ENCODE data around the gene MFSD2B.

DNA sequence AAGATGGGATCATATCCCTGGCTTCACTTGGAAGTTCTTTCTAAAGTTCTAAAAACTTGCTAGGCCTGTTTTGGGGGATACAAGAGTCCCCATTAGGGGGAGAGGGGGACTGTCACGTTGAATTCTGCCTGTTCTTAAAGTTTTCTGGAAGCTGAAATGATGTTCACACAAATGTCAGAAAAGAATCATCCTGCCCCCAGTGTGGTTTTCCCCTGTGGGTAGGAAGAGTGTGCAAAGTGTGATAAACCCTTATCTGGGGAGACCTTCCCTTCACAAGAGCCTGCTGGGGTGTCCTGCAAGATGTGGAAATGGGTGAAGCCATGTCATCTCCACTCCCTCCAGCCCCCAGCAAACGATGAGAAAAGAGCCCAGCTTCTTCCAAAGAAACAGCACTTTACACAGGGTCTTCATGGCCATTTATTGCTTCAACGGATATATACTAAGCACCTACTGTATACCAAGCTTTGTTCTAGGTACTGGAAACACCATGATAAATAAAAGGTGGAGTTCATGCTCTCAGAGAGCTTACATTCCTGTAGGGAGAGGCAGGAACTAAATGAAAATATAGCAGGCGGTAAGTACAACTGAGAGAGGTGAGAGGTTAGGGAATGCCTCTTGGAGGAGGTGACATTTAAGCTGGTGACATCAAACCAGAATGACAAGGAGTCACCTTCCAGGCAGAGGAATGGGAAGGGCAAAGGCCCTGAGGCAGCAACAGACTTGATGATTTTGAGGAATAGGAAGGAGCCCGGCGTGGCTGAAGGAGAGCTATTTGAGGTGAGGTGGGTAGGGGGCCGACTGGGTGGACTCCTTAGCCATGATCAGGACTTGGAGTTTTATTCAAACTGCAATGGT, 1.6 kb downstream of the MFSD2B start:
- TF ChIP-seq, protein P1, sequence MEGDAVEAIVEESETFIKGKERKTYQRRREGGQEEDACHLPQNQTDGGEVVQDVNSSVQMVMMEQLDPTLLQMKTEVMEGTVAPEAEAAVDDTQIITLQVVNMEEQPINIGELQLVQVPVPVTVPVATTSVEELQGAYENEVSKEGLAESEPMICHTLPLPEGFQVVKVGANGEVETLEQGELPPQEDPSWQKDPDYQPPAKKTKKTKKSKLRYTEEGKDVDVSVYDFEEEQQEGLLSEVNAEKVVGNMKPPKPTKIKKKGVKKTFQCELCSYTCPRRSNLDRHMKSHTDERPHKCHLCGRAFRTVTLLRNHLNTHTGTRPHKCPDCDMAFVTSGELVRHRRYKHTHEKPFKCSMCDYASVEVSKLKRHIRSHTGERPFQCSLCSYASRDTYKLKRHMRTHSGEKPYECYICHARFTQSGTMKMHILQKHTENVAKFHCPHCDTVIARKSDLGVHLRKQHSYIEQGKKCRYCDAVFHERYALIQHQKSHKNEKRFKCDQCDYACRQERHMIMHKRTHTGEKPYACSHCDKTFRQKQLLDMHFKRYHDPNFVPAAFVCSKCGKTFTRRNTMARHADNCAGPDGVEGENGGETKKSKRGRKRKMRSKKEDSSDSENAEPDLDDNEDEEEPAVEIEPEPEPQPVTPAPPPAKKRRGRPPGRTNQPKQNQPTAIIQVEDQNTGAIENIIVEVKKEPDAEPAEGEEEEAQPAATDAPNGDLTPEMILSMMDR (IDR thresholded peaks at IDR 0.05; ENCODE audit: insufficient read depth, low read depth, low read length): no peak
- no peak for TF ChIP-seq EZH2 (IDR thresholded peaks at IDR 0.05; ENCODE audit: insufficient read depth, low read length)
